SK-N-MC (cell line): ENCODE measurements around the gene FTCD.

Experiments
- EZH2 ChIP-seq: fragments of 200-600 bp; sonication (generic); IDR thresholded peaks from one replicate; pipeline ENCODE4 v1.6.1; 2017; ENCODE audit warnings: antibody characterized with exemption
- POLR2AphosphoS5 ChIP-seq: IDR thresholded peaks from 2 replicates; pipeline ENCODE4 v1.6.1; 2012; ENCODE audit warnings: mild to moderate bottlenecking, low read depth, low read length, borderline replicate concordance

DNA sequence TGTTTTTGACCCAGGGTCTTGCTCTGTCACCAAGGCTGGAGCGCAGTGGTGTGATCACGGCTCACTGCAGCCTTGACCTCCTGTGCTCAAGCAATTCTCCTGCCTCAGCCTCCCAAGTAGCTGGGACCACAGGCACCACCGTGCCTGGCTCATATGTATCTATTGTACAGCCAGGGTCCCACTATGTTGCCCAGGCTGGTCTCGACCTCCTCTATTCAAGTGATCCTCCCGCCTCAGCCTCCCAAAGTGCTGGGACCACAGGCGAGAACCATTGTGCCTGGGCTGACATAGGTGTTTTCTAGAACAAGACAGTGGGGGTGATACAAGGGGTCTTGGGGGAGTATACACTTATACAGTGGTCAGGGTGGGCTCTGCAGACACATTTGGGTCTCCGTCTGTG, 17.5 kb downstream of the FTCD start:
- TF ChIP-seq POLR2AphosphoS5, result no peak
- TF ChIP-seq EZH2, result no peak
